CD4-positive, alpha-beta memory T cell (primary cell): ENCODE data around the gene MRPL21. TPM values are rescaled to one million over a fixed set of nuclear protein-coding genes. Genes with fewer than 3 reads are reported as not detected.
A peak's percentile ranks its signal among the peaks of the same experiment; 100 is the strongest.

Source experiments
- CTCF ChIA-PET: fragments of 350-600 bp; sonication (Branson Sonifier 250); formaldehyde crosslinking; loops from one replicate; lab custom pipeline; 2021; ENCODE audit warnings: inconsistent platforms; ENCODE audit not compliant: partially characterized antibody; lab: Charles Lee
- POLR2A ChIA-PET: fragments of 350-600 bp; sonication (Branson Sonifier 250); formaldehyde crosslinking; loops from one replicate; lab custom pipeline; 2021; ENCODE audit not compliant: partially characterized antibody; lab: Charles Lee
- DNase-seq, 5 donors: peaks; one replicate each; pipeline versions ENCODE4 v3.0.0 to v3.0.0-alpha.2; 2020 to 2022; ENCODE audit warnings: mixed read lengths in 1 of 5
- H3K27ac ChIP-seq: one replicate; pipeline ENCODE4 v1.7.0; 2013; ENCODE audit warnings: low read depth, low read length
- H3K27me3 ChIP-seq: 2 replicates; pipeline ENCODE4 v1.7.0; 2013; ENCODE audit warnings: mild to moderate bottlenecking, low read length, moderate library complexity; ENCODE audit not compliant: insufficient read depth
- H3K36me3 ChIP-seq: 2 replicates; pipeline ENCODE4 v1.7.0; 2013; ENCODE audit warnings: mild to moderate bottlenecking, low read length, moderate library complexity; ENCODE audit not compliant: insufficient read depth
- H3K4me1 ChIP-seq: 2 replicates; pipeline ENCODE4 v1.7.0; 2013; ENCODE audit warnings: mild to moderate bottlenecking, low read length, moderate library complexity; ENCODE audit not compliant: insufficient read depth
- H3K4me3 ChIP-seq, 2 donors: one replicate each; pipeline ENCODE4 v1.7.0; 2013; ENCODE audit warnings: low read length in 2 of 2, mild to moderate bottlenecking in 1 of 2
- H3K9me3 ChIP-seq, 2 donors: one replicate each; pipeline ENCODE4 v1.7.0; 2013; ENCODE audit warnings: low read length in 2 of 2, control low read depth in 1 of 2; ENCODE audit not compliant: control insufficient read depth in 1 of 2
- H3K27ac Mint-ChIP-seq, 7 donors: one replicate each; pipeline ENCODE4 v1.8.0; 2020 to 2021; ENCODE audit warnings: mixed read lengths in 7 of 7, mild to moderate bottlenecking in 6 of 7, inconsistent platforms in 3 of 7, moderate library complexity in 3 of 7
- H3K27me3 Mint-ChIP-seq, 2 donors: one replicate each; pipeline ENCODE4 v1.8.0; 2020 to 2021; ENCODE audit warnings: mixed read lengths in 2 of 2
- H3K36me3 Mint-ChIP-seq, 2 donors: one replicate each; pipeline ENCODE4 v1.8.0; 2020 to 2021; ENCODE audit warnings: mixed read lengths in 2 of 2, inconsistent platforms in 1 of 2, mild to moderate bottlenecking in 1 of 2
- H3K4me1 Mint-ChIP-seq, 4 donors: one replicate each; pipeline ENCODE4 v1.8.0; 2020 to 2021; ENCODE audit warnings: mixed read lengths in 4 of 4, mild to moderate bottlenecking in 1 of 4
- H3K4me3 Mint-ChIP-seq, 8 donors: one replicate each; pipeline ENCODE4 v1.8.0; 2020 to 2021; ENCODE audit warnings: mixed read lengths in 8 of 8, mild to moderate bottlenecking in 7 of 8, moderate library complexity in 6 of 8, inconsistent platforms in 3 of 8
- H3K9me3 Mint-ChIP-seq, 8 donors: one replicate each; pipeline ENCODE4 v1.8.0; 2020 to 2021; ENCODE audit warnings: mixed read lengths in 8 of 8, mild to moderate bottlenecking in 5 of 8, inconsistent platforms in 3 of 8, moderate library complexity in 1 of 8
- intact Hi-C: fragments of 100-400 bp; cut with micrococcal nuclease; formaldehyde crosslinking; loops from one replicate; pipeline ENCODE4 v1.15.1; 2023
- polyA plus RNA-seq, 2 donors: library from polyadenylated mRNA; unstranded; fragments of 300-500 nt; fragmentation: Illumina TruSeq; gene quantifications; one replicate each; pipeline ENCODE4 v1.2.3, GENCODE V29; 2021
- total RNA-seq, 2 experiments: library from RNA; stranded (reverse); gene quantifications; one replicate each; pipeline ENCODE4 v1.2.3, GENCODE V29; 2021

MRPL21 gene
- total and polyA plus RNA-seq, 4 experiments from 2014 or later = 36.2 to 151 (median 71.0) TPM

DNA sequence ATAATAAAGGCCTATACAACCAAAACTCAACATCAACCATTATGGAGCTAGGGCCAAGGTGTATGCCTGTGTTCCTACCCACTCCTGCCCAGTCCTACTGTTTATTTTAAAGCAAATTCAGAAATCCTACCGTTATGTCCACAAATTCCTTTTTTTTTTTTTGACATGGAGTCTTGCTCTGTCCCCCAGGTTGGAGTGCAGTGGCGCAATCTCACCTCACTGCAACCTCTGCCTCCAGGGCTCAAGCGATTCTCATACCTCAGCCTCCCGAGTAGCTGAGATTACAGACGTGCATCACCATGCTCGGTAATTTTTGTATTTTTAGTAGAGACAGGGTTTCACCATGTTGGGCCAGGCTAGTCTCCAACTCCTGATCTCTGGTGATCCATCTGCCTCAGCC lies 58.8 kb downstream of the MRPL21 start:
- Mint-ChIP-seq H3K27me3 (peaks cover 0 to 3% of the 10 kb centered on the region in 2 donors), H3K27ac (peak overlapping the region in 1 of 7 donors; percentile 86), H3K4me1 (peaks cover 11 to 30% (median 21%) of the 10 kb centered on the region in 4 donors), H3K36me3 (peaks cover 0 to 6% of the 10 kb centered on the region in 2 donors), H3K4me3 (peak overlapping the region in 6 of 8 donors; percentile 43 to 92 (median 63)), H3K9me3 (no peaks in the 10 kb centered on the region)
- peaks cover 32% of the 10 kb centered on the region for H3K4me1 ChIP-seq
- intact Hi-C loops = loop anchor here (1.0 to 10.0 kb wide), 4 partner anchors 20 to 380 kb away; partner anchors contain the start of gene PPP6R3
- H3K9me3 ChIP-seq = no peaks in the 10 kb centered on the region
- peak overlapping the region; percentile 53 for H3K27ac ChIP-seq
- ChIA-PET CTCF (interaction anchor here (0.7 to 4.8 kb wide), 15 partner anchors 8 to 260 kb away, joined by 3 to 85 read pairs (median 4); no protein-coding TSS in a partner anchor), POLR2A (interaction anchor here (1.5 to 3.7 kb wide), 4 partner anchors 10 to 47 kb away, joined by 6 to 29 read pairs (median 12); no protein-coding TSS in a partner anchor)
- no peaks in the 10 kb centered on the region for H3K27me3 ChIP-seq
- H3K4me3 ChIP-seq = no peak overlapping the region
- no peak for DNase-seq
- no peaks in the 10 kb centered on the region for H3K36me3 ChIP-seq

DNA sequence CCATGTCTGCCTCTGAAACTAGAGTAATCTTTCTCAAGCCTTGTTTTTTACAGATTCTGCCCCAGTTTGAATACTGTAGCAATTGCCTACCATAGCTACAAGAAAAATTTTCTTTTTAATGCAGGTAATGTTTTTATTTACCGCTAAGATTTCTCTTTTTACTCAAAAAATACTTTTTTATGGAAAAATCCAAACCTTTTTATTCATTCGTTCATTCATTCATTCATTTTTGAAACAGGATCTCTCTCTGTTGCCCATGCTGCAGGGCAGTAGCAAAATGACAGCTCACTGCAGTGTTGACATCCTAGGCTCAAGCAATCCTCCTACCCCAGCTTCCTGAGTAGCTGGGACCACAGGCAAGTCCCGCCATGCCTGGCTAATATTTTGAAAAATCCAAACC lies 59.3 kb downstream of the MRPL21 start:
- intact Hi-C loops = loop anchor here (1.0 to 10.0 kb wide), 4 partner anchors 19 to 380 kb away; partner anchors contain the start of gene PPP6R3
- Histone ChIP-seq H3K9me3 (no peaks in the 10 kb centered on the region), H3K4me1 (peaks cover 36% of the 10 kb centered on the region), H3K27ac (peak overlapping the region; percentile 53), H3K36me3 (no peaks in the 10 kb centered on the region), H3K4me3 (peak overlapping the region in 1 of 2 donors; percentile 70), H3K27me3 (no peaks in the 10 kb centered on the region)
- CTCF ChIA-PET = interaction anchor here (0.7 to 4.8 kb wide), 18 partner anchors 8 to 259 kb away, joined by 3 to 85 read pairs (median 4); no protein-coding TSS in a partner anchor
- peaks cover 0 to 8% of the 10 kb centered on the region in 2 donors for H3K36me3 Mint-ChIP-seq
- H3K27ac Mint-ChIP-seq = peak overlapping the region in 5 of 7 donors; percentile 42 to 88 (median 77)
- POLR2A ChIA-PET = interaction anchor here (0.6 to 3.7 kb wide), 8 partner anchors 10 to 204 kb away, joined by 3 to 29 read pairs (median 6); partner anchors contain the start of gene TPCN2
- peaks cover 0 to 3% of the 10 kb centered on the region in 2 donors for H3K27me3 Mint-ChIP-seq
- DNase-seq = no peak
- peaks cover 12 to 35% (median 26%) of the 10 kb centered on the region in 4 donors for H3K4me1 Mint-ChIP-seq
- H3K9me3 Mint-ChIP-seq = no peaks in the 10 kb centered on the region
- H3K4me3 Mint-ChIP-seq = peak overlapping the region; percentile 57 to 97 (median 89)

DNA sequence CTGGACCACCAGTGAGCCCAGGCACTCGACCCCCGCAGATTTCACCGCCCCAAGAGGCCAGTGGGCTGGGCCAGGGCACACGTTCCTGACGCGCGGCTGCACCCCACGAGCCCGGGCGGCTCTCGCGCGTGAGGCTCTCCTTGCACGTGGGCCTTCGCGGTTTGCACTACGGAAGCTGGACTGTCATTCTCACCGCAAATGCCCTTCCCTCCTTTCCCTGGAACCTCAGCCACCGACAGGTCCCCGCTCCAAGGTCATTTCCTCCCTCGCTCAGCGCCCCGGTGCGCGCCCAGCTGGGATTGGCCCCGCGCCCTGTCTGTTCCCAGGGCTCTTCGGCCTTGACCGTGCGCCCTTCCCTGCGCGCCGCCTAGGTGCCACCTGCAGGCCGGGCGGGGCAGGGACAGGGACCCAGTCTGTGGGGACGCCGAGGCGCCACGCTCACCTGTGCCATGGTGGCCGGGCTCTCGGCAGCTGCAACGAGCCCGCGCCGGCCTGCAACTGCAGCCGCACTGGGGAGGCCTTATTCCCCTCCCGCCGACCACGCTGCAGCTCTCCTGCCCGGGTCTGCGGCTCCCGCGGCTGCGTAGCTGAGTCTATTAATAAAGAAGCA lies 59.8 kb downstream of the MRPL21 start:
- Histone ChIP-seq H3K36me3 (no peaks in the 10 kb centered on the region), H3K27ac (peak overlapping the region; percentile 53), H3K4me3 (peak overlapping the region; percentile 70 to 98), H3K4me1 (peaks cover 39% of the 10 kb centered on the region), H3K27me3 (no peaks in the 10 kb centered on the region), H3K9me3 (no peaks in the 10 kb centered on the region)
- peaks cover 0 to 13% of the 10 kb centered on the region in 2 donors for H3K36me3 Mint-ChIP-seq
- peak; percentile 67 to 75 (median 68) for DNase-seq
- no peaks in the 10 kb centered on the region for H3K9me3 Mint-ChIP-seq
- CTCF ChIA-PET = interaction anchor here (0.7 to 4.8 kb wide), 24 partner anchors 8 to 259 kb away, joined by 3 to 85 read pairs (median 4); no protein-coding TSS in a partner anchor
- peaks cover 12 to 40% (median 29%) of the 10 kb centered on the region in 4 donors for H3K4me1 Mint-ChIP-seq
- H3K27me3 Mint-ChIP-seq = peaks cover 0 to 3% of the 10 kb centered on the region in 2 donors
- H3K27ac Mint-ChIP-seq = peak overlapping the region; percentile 77 to 93 (median 86)
- H3K4me3 Mint-ChIP-seq = peak overlapping the region; percentile 88 to 98 (median 91)
- intact Hi-C loops = loop anchor here (1.0 to 10.0 kb wide), 5 partner anchors 19 to 379 kb away; partner anchors contain the start of genes PPP6R3 and TESMIN
- POLR2A ChIA-PET = interaction anchor here (0.6 to 3.7 kb wide), 13 partner anchors 11 to 211 kb away, joined by 3 to 29 read pairs (median 6); partner anchors contain the start of genes IGHMBP2, MRPL21 and TPCN2

DNA sequence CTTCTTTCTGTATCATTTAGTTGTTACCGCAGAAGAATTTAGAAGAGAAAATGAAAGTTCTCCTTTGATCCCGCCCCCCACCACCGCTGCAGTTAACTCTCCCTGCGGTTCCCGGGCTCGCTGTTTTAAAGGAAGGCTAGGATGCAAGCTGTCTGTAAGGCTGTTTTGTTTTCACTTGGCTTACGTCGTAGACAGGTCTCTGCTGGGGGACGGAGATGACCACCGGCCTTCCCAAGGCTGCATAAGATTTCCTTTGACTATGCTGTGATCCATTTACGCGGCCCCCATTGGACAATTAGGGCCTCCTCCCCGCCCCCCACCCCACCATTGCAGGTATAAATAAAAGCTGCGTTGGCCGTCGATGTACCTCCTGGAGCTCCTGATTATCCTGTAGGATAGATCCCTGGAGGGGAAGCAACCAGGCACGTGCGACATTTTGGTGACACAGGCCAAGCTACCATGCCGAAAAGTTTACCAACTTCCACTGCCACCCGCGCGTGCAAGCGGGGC lies 60.5 kb downstream of the MRPL21 start:
- H3K4me3 ChIP-seq = peak overlapping the region; percentile 70 to 98

DNA sequence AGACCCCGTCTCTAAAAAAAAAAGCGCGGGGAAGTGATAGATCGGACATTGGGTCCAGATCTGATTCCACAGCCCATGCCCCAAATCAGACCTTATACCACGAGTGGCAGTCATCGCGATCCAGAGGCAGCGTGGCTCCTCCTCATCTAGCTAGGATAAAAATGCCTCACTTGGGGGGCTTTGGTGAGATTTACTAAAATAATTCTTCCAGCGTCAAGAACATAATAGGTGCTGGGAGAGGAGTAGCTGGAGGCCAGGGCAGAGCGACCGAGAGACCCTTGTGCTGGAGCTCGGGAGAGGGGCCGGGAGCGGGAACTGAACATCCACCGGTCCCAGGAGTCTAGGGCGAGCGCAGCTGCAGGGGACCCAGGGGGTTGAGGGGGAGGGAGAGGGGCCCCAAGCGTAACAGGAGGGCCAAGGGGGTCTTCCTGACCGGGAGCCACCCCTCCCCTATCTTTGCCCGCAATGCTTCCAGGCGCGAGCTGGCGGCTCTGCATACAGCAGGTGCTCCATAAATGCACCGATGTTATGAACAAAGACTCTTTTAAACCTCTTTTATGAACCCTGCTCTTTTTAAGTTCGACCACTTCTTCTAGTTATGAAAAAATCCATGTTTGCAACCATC lies 61.1 kb downstream of the MRPL21 start:
- H3K27me3 Mint-ChIP-seq = no peaks in the 10 kb centered on the region
- intact Hi-C loops = loop anchor here (2.0 to 10.0 kb wide), 3 partner anchors 45 to 378 kb away; partner anchors contain the start of genes PPP6R3 and TESMIN
- peaks cover 20 to 53% (median 40%) of the 10 kb centered on the region in 4 donors for H3K4me1 Mint-ChIP-seq

More for the DNA sequence above, 60.5 kb downstream of the MRPL21 start:
- Mint-ChIP-seq H3K36me3 (peaks cover 0 to 14% of the 10 kb centered on the region in 2 donors), H3K9me3 (no peaks in the 10 kb centered on the region), H3K27ac (peak overlapping the region; percentile 73 to 93 (median 86)), H3K4me3 (peak overlapping the region; percentile 88 to 98 (median 91)), H3K4me1 (peaks cover 14 to 47% (median 34%) of the 10 kb centered on the region in 4 donors), H3K27me3 (no peaks in the 10 kb centered on the region)
- Histone ChIP-seq H3K9me3 (no peaks in the 10 kb centered on the region), H3K27ac (peak overlapping the region; percentile 53), H3K27me3 (no peaks in the 10 kb centered on the region), H3K36me3 (no peaks in the 10 kb centered on the region), H3K4me1 (peaks cover 46% of the 10 kb centered on the region)
- peak; percentile 55 to 83 (median 59) for DNase-seq
- POLR2A ChIA-PET = interaction anchor here (0.7 to 3.7 kb wide), 15 partner anchors 10 to 831 kb away, joined by 3 to 29 read pairs (median 5); partner anchors contain the start of genes IGHMBP2, MRPL21 and TPCN2
- CTCF ChIA-PET = interaction anchor here (0.8 to 4.8 kb wide), 17 partner anchors 11 to 259 kb away, joined by 3 to 85 read pairs (median 4); no protein-coding TSS in a partner anchor
- intact Hi-C loops = loop anchor here (2.0 to 10.0 kb wide), 3 partner anchors 46 to 378 kb away; partner anchors contain the start of genes PPP6R3 and TESMIN

More for the DNA sequence above, 61.1 kb downstream of the MRPL21 start:
- peak overlapping the region; percentile 88 to 98 (median 91) for H3K4me3 Mint-ChIP-seq
- H3K9me3 ChIP-seq = no peaks in the 10 kb centered on the region
- CTCF ChIA-PET = interaction anchor here (0.8 to 4.8 kb wide), 16 partner anchors 10 to 258 kb away, joined by 3 to 85 read pairs (median 4); no protein-coding TSS in a partner anchor
- H3K27ac ChIP-seq = peak overlapping the region; percentile 53
- peak overlapping the region; percentile 73 to 93 (median 91) for H3K27ac Mint-ChIP-seq
- peaks cover 51% of the 10 kb centered on the region for H3K4me1 ChIP-seq
- H3K9me3 Mint-ChIP-seq = no peaks in the 10 kb centered on the region
- POLR2A ChIA-PET = interaction anchor here (0.7 to 3.7 kb wide), 14 partner anchors 10 to 1363 kb away, joined by 3 to 29 read pairs (median 3); partner anchors contain the start of genes IGHMBP2 and MRPL21
- peaks cover 0 to 14% of the 10 kb centered on the region in 2 donors for H3K36me3 Mint-ChIP-seq
- peak overlapping the region; percentile 70 to 98 for H3K4me3 ChIP-seq
- peak in 3 of 5 donors; percentile 5 to 41 (median 7) for DNase-seq
- no peaks in the 10 kb centered on the region for H3K27me3 ChIP-seq
- H3K36me3 ChIP-seq = no peaks in the 10 kb centered on the region
